IMR-90 (cell line): ENCODE measurements around the gene ZBTB14. TPM values are rescaled to one million over a fixed set of nuclear protein-coding genes. Genes with fewer than 3 reads are reported as not detected.

Experiments used
- ATAC-seq: fragments of 200-7000 bp; cut with Tn5 transposase; 2 replicates; pipeline ENCODE4 v1.9.1; 2020; ENCODE audit warnings: low read depth, mild to moderate bottlenecking, moderate library complexity
- BruUV-seq: library from RNA; stranded (reverse); fragments of 400-500 nt; replicated peaks from 2 replicates; lab custom pipeline; 2021; lab: Mats Ljungman, UMichigan
- CTCF ChIA-PET: fragments of 300-600 bp; formaldehyde crosslinking; extraction: SDS; loops from one replicate; lab custom pipeline; 2021; ENCODE audit warnings: antibody characterized with exemption; lab: Yijun Ruan, JAX
- POLR2A ChIA-PET: fragments of 300-600 bp; sonication (Branson Sonifier 250); formaldehyde crosslinking; loops from one replicate; lab custom pipeline; 2022; ENCODE audit warnings: antibody characterized with exemption; ENCODE audit not compliant: unreplicated experiment; lab: Charles Lee
- DNase-seq: peaks from one replicate; pipeline ENCODE4 v3.0.0; 2013
- H2AFZ ChIP-seq: replicated peaks from 2 replicates; pipeline ENCODE3; 2013; ENCODE audit warnings: low read length, mild to moderate bottlenecking; ENCODE audit not compliant: poor library complexity
- H2AK5ac ChIP-seq: 2 replicates; pipeline ENCODE4 v1.6.1; 2013; ENCODE audit warnings: low read depth, low read length, inconsistent platforms
- H2AK9ac ChIP-seq: replicated peaks from 2 replicates; pipeline ENCODE3; 2013; ENCODE audit warnings: mild to moderate bottlenecking, low read depth, low read length, moderate library complexity; ENCODE audit not compliant: poor library complexity
- H2BK120ac ChIP-seq: 2 replicates; pipeline ENCODE4 v1.6.1; 2013; ENCODE audit warnings: low read depth, low read length, inconsistent platforms
- H2BK15ac ChIP-seq: 3 replicates; pipeline ENCODE4 v1.6.1; 2013; ENCODE audit warnings: low read depth, low read length, inconsistent platforms
- H2BK20ac ChIP-seq: 2 replicates; pipeline ENCODE4 v1.6.1; 2013; ENCODE audit warnings: low read depth, mild to moderate bottlenecking, inconsistent platforms, low read length, moderate library complexity
- H2BK5ac ChIP-seq: 2 replicates; pipeline ENCODE4 v1.6.1; 2013; ENCODE audit warnings: mild to moderate bottlenecking, low read depth, low read length, inconsistent platforms; ENCODE audit not compliant: poor library complexity, severe bottlenecking
- H3K14ac ChIP-seq: replicated peaks from 2 replicates; pipeline ENCODE4 v1.6.1; 2013; ENCODE audit warnings: low read depth, low read length, inconsistent platforms
- H3K18ac ChIP-seq: 2 replicates; pipeline ENCODE4 v1.6.1; 2013; ENCODE audit warnings: low read depth, low read length, control low read depth
- H3K23ac ChIP-seq: 2 replicates; pipeline ENCODE4 v1.6.1; 2013; ENCODE audit warnings: low read depth, low read length, inconsistent platforms
- H3K27ac ChIP-seq: 2 replicates; pipeline ENCODE4 v1.5.1; 2013; ENCODE audit warnings: mild to moderate bottlenecking, control low read depth, low read length; ENCODE audit not compliant: insufficient read depth
- H3K27me3 ChIP-seq: 2 replicates; pipeline ENCODE4 v1.6.1; 2013; ENCODE audit warnings: low read length; ENCODE audit not compliant: control insufficient read depth, insufficient read depth
- H3K36me3 ChIP-seq: 2 replicates; pipeline ENCODE4 v1.6.1; 2013; ENCODE audit warnings: low read length, mixed read lengths; ENCODE audit not compliant: control insufficient read depth, insufficient read depth
- H3K4ac ChIP-seq: 2 replicates; pipeline ENCODE4 v1.6.1; 2013; ENCODE audit warnings: low read depth, low read length, inconsistent platforms
- H3K4me1 ChIP-seq: 2 replicates; pipeline ENCODE4 v1.6.1; 2013; ENCODE audit warnings: low read length, mixed read lengths; ENCODE audit not compliant: control insufficient read depth, insufficient read depth
- H3K4me2 ChIP-seq: 2 replicates; pipeline ENCODE4 v1.6.1; 2013; ENCODE audit warnings: low read depth, mild to moderate bottlenecking, control low read depth, low read length, moderate library complexity
- H3K4me3 ChIP-seq: 2 replicates; pipeline ENCODE4 v1.5.1; 2013; ENCODE audit warnings: low read depth, mild to moderate bottlenecking, control low read depth, low read length, moderate library complexity; ENCODE audit not compliant: insufficient read depth
- H3K56ac ChIP-seq: 2 replicates; pipeline ENCODE4 v1.6.1; 2013; ENCODE audit warnings: low read length, inconsistent platforms; ENCODE audit not compliant: insufficient read depth; ENCODE audit errors: extremely low read depth
- H3K79me1 ChIP-seq, 2 experiments: 2 replicates each; pipeline ENCODE4 v1.6.1; 2013; ENCODE audit warnings: low read length in 2 of 2, inconsistent platforms in 1 of 2, low read depth in 1 of 2
- H3K9ac ChIP-seq: 2 replicates; pipeline ENCODE4 v1.6.1; 2013; ENCODE audit warnings: low read depth, low read length, control low read depth
- H3K9me1 ChIP-seq: 2 replicates; pipeline ENCODE4 v1.6.1; 2013; ENCODE audit warnings: low read length, inconsistent platforms; ENCODE audit not compliant: insufficient read depth
- H3K9me3 ChIP-seq: 2 replicates; pipeline ENCODE4 v1.6.1; 2013; ENCODE audit warnings: low read length; ENCODE audit not compliant: control insufficient read depth, insufficient read depth
- H4K20me1 ChIP-seq: 2 replicates; pipeline ENCODE4 v1.6.1; 2013; ENCODE audit warnings: low read length, inconsistent platforms; ENCODE audit not compliant: insufficient read depth
- H4K5ac ChIP-seq: 2 replicates; pipeline ENCODE4 v1.6.1; 2013; ENCODE audit warnings: mild to moderate bottlenecking, low read depth, low read length, control low read depth
- H4K8ac ChIP-seq, 2 experiments: 2 replicates each; pipeline ENCODE4 v1.6.1; 2013; ENCODE audit warnings: low read depth in 2 of 2, low read length in 2 of 2, control low read depth in 1 of 2, inconsistent platforms in 1 of 2
- H4K91ac ChIP-seq: 2 replicates; pipeline ENCODE4 v1.6.1; 2013; ENCODE audit warnings: low read depth, low read length, inconsistent platforms; ENCODE audit not compliant: insufficient read depth
- CEBPB ChIP-seq: IDR thresholded peaks from 2 replicates; pipeline ENCODE4 v1.6.1; 2012; ENCODE audit warnings: low read depth, low read length, improper control_type of control experiment
- MAFK ChIP-seq: IDR thresholded peaks from 2 replicates; pipeline ENCODE4 v1.6.1; 2012; ENCODE audit warnings: low read depth, low read length, improper control_type of control experiment
- NFE2L2 ChIP-seq: fragments of 150-350 bp; IDR thresholded peaks from 2 replicates; pipeline ENCODE4 v1.6.1; 2016; ENCODE audit warnings: low read depth, mild to moderate bottlenecking, low read length
- WGBS, 2 experiments: methylation state at CpG; one replicate each; pipeline versions ENCODE4 v1.1.5 to v1.1.7; 2013; ENCODE audit warnings: missing lambda C conversion rate in 2 of 2; ENCODE audit not compliant: insufficient read length in 1 of 2; ENCODE audit errors: extremely low coverage in 2 of 2; 5-methylcytosine and 5-hydroxymethylcytosine counted together
- dilution Hi-C: fragments of 300-500 bp; cut with HindIII; formaldehyde crosslinking; loops from one replicate; pipeline ENCODE4 v1.14.3; 2018; ENCODE audit warnings: low sequenced_read_pairs; ENCODE audit not compliant: unreplicated experiment
- in situ Hi-C: fragments of 300-500 bp; cut with MboI; formaldehyde crosslinking; loops from 3 replicates; pipeline ENCODE4 v1.14.3; 2019; ENCODE audit warnings: low sequenced_read_pairs, inconsistent platforms, mixed read lengths
- intact Hi-C: fragments of 100-400 bp; cut with micrococcal nuclease; formaldehyde crosslinking; loops from 2 replicates; pipeline ENCODE4 v1.10.0; 2022
- polyA plus RNA-seq, 3 experiments: library from polyadenylated mRNA; depleted of rRNA; stranded (reverse); fragments of >200 nt; gene quantifications; 2 replicates each; pipeline ENCODE4 v1.2.3, GENCODE V29; 2012; ENCODE audit warnings: low replicate concordance in 1 of 3
- total RNA-seq: library from RNA; depleted of rRNA; stranded (reverse); fragments of >200 nt; gene quantifications from 2 replicates; pipeline ENCODE4 v1.2.3, GENCODE V29; 2012

The ZBTB14 gene
- total and polyA plus RNA-seq, 2 of the 4 experiments (the other 2 are of a cell fraction): 5.8 to 9.1 TPM

GRCh38 chr18:5284808-5285207 is 10.7 kb downstream of the ZBTB14 start:
- no TSS peak for BruUV-seq
- H3K9ac ChIP-seq: no peak overlapping the region
- no peaks in the 10 kb centered on the region for H3K27me3 ChIP-seq
- H2BK15ac ChIP-seq: no peak overlapping the region
- no peak overlapping the region for H3K4me3 ChIP-seq
- H2BK5ac ChIP-seq: no peak overlapping the region
- H3K79me1 ChIP-seq: no peaks in the 10 kb centered on the region
- H2BK120ac ChIP-seq: no peak overlapping the region
- H2AK5ac ChIP-seq: no peak overlapping the region
- H3K9me3 ChIP-seq: no peaks in the 10 kb centered on the region
- H3K56ac ChIP-seq: no peak overlapping the region
- no peak overlapping the region for H2AK9ac ChIP-seq
- TF ChIP-seq NFE2L2 (no peak), MAFK (no peak), CEBPB (peak; percentile 54)
- H4K20me1 ChIP-seq: no peaks in the 10 kb centered on the region
- ATAC-seq: peak; percentile 32
- no peak overlapping the region for H3K23ac ChIP-seq
- WGBS, 2 experiments: no CpG with 5 or more reads among the region's 7 CpGs
- intact Hi-C loops (no loop called here), dilution Hi-C loops (no loop called here), in situ Hi-C loops (no loop called here)
- H4K5ac ChIP-seq: no peak overlapping the region
- no peak overlapping the region for H3K27ac ChIP-seq
- no peak overlapping the region for H2BK20ac ChIP-seq
- peak; percentile 18 for DNase-seq
- H4K91ac ChIP-seq: no peak overlapping the region
- no peaks in the 10 kb centered on the region for H3K36me3 ChIP-seq
- no peaks in the 10 kb centered on the region for H3K4me1 ChIP-seq
- H3K14ac ChIP-seq: no peak overlapping the region
- no peak overlapping the region for H4K8ac ChIP-seq
- ChIA-PET CTCF (no interaction called here), POLR2A (no interaction called here)
- H3K4me2 ChIP-seq: no peak overlapping the region
- no peak overlapping the region for H3K4ac ChIP-seq
- H3K9me1 ChIP-seq: no peaks in the 10 kb centered on the region
- H2AFZ ChIP-seq: no peak overlapping the region
- H3K18ac ChIP-seq: no peak overlapping the region
